GM06990 (cell line): Measurements from ENCODE around the gene SRGAP3.

Source experiments
- DNase-seq: peaks from one replicate; pipeline ENCODE4 v3.0.0-alpha.2; 2011; ENCODE audit not compliant: insufficient read length; ENCODE audit errors: extremely low read depth
- H3K27me3 ChIP-seq: replicated peaks from 2 replicates; pipeline ENCODE4 v1.6.0; 2011; ENCODE audit warnings: low read length; ENCODE audit not compliant: control insufficient read depth, insufficient read depth
- H3K36me3 ChIP-seq: 2 replicates; pipeline ENCODE4 v1.5.1; 2011; ENCODE audit warnings: low read length; ENCODE audit not compliant: control insufficient read depth, insufficient read depth
- H3K4me3 ChIP-seq: replicated peaks from 2 replicates; pipeline ENCODE4 v1.5.1; 2011; ENCODE audit warnings: low read depth, mild to moderate bottlenecking, control low read depth, low read length
- TF ChIP-seq, protein P1 (sequence below): IDR thresholded peaks from 2 replicates; pipeline ENCODE4 v1.5.1; 2011; ENCODE audit warnings: low read length, control low read depth, mild to moderate bottlenecking, inconsistent platforms; ENCODE audit not compliant: insufficient read depth, poor library complexity, severe bottlenecking

SRGAP3 gene

GRCh38 chr3:9278498-9278897 lies 29.1 kb upstream of the SRGAP3 start:
- no peak for DNase-seq
- TF ChIP-seq, protein P1, sequence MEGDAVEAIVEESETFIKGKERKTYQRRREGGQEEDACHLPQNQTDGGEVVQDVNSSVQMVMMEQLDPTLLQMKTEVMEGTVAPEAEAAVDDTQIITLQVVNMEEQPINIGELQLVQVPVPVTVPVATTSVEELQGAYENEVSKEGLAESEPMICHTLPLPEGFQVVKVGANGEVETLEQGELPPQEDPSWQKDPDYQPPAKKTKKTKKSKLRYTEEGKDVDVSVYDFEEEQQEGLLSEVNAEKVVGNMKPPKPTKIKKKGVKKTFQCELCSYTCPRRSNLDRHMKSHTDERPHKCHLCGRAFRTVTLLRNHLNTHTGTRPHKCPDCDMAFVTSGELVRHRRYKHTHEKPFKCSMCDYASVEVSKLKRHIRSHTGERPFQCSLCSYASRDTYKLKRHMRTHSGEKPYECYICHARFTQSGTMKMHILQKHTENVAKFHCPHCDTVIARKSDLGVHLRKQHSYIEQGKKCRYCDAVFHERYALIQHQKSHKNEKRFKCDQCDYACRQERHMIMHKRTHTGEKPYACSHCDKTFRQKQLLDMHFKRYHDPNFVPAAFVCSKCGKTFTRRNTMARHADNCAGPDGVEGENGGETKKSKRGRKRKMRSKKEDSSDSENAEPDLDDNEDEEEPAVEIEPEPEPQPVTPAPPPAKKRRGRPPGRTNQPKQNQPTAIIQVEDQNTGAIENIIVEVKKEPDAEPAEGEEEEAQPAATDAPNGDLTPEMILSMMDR, result no peak
- no peak overlapping the region for H3K4me3 ChIP-seq
- H3K27me3 ChIP-seq, result no peaks in the 10 kb centered on the region; the same call in 1 of the 2 replicates
- H3K36me3 ChIP-seq, result no peaks in the 10 kb centered on the region

DNA sequence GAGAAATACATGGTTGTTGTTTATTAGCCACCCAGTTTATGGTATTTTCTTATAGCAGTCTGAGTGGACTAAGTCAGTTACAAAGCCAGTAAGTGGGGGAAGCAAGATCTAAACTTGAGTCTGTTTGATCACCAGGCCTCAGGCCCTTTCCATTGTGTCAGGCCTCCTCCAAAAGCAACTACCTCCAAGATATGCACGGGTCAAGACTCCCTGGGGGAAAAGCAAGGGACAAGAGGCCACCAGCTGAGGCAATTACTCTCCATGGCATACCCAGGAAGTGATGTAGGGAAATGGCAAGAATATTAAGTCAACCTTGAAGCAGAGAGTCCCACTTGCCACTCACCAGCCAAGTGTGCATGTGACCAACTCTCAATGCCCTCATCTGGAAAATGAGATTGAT lies 28.6 kb upstream of the SRGAP3 start:
- no peak overlapping the region for H3K4me3 ChIP-seq
- no peak for DNase-seq
- no peaks in the 10 kb centered on the region for H3K36me3 ChIP-seq
- TF ChIP-seq, protein P1, result no peak
- no peaks in the 10 kb centered on the region; the same call in 1 of the 2 replicates for H3K27me3 ChIP-seq

DNA sequence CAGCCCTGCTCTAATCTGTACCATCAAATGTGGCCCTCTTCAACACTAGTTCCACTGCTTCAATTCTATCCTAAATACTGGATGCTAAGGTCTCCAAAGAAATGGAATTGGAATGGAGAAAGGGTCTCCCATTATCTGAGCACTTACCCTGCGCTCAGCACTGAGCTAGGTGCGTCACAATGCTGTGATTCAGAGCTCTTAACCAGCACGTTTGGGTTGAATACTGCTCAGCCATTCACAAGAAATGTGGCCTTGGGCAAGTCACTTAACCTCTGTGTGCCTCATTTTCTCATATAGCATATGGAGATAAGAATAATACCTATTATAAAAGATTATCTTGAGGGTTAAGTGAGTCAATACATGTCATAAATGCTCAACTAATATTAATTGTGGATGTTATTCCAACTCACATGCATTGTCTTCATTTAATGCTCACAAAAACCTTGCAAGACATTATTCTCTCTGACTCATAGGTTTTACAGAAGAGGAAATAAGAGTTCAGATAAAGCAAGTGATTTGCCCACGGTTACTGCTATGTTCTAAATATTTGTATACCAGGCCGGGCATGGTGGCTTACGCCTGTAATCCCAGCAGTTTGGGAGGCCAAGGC lies 27.4 kb upstream of the SRGAP3 start:
- H3K4me3 ChIP-seq, result no peak overlapping the region
- DNase-seq, result no peak
- TF ChIP-seq, protein P1, result no peak
- H3K27me3 ChIP-seq, result no peaks in the 10 kb centered on the region; the same call in 1 of the 2 replicates
- no peaks in the 10 kb centered on the region for H3K36me3 ChIP-seq

DNA sequence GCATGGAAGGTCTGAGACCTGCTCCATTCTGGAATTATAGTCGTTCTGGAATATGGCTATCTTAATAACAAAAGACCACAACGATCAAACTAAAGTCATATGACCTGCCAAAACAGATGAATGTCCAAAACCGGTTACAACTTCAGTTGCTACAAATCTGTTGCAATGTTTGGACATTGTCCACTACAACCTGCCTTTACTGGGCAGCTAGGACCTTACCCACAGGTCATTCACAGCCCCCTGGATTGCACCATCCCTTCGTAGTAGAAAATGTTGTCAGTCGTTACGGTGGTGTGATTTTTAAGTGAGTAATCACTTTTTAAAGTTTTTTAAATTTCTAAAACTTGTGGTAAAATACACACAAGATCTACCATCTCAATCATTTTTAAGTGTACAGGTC lies 22.5 kb upstream of the SRGAP3 start:
- Histone ChIP-seq H3K27me3 (no peaks in the 10 kb centered on the region; the same call in 1 of the 2 replicates), H3K4me3 (no peak overlapping the region), H3K36me3 (no peaks in the 10 kb centered on the region)
- DNase-seq, result no peak
- TF ChIP-seq, protein P1, result no peak

- no peak for DNase-seq
These were observed 21.3 kb upstream of the SRGAP3 start for GRCh38 chr3:9270704-9271103.

More at GRCh38 chr3:9270704-9271103, 21.3 kb upstream of the SRGAP3 start:
- TF ChIP-seq, protein P1, result no peak
- H3K27me3 ChIP-seq, result no peaks in the 10 kb centered on the region; the same call in 1 of the 2 replicates
- no peaks in the 10 kb centered on the region for H3K36me3 ChIP-seq
- H3K4me3 ChIP-seq, result no peak overlapping the region
